ENCODE measurements around the gene RTN1. TPM values are rescaled to one million over a fixed set of nuclear protein-coding genes. Genes with fewer than 3 reads are reported as not detected.

Gene RTN1
- total and polyA plus RNA-seq, 3 donors from 2014 or later = 8.2 to 11.1 (median 10.9) TPM

DNA sequence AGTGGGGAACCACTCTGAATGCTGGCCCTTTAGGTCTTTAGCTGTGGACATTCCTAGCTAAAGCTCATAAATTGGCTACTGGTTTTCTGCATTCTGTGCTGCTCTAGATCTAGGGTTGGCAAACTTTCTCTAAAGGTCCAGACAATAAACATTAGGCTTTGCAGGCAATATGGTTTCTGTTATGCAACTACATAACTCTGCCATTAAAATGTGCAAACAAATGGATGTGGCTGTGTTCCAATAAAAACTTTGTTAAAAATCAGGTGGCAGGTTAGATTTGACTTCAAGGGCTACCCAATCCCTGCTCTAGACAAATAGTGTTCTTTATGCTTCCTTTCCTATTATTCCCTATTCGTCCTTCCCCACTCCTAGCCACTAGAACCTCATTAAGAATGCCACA is 42.6 kb upstream of the RTN1 start:
- intact Hi-C loops (cut with DNase I; ENCODE audit: low total_unique reads) = no loop called here
- H3K27ac ChIP-seq = no peak overlapping the region
- DNase-seq = no peak
- no peaks in the 10 kb centered on the region for H3K4me1 ChIP-seq
- no peaks in the 10 kb centered on the region for H3K36me3 ChIP-seq (ENCODE audit: low read depth, missing control alignments)
- TF ChIP-seq POLR2A (IDR thresholded peaks at IDR 0.05) = no peak
- TF ChIP-seq, protein P1, sequence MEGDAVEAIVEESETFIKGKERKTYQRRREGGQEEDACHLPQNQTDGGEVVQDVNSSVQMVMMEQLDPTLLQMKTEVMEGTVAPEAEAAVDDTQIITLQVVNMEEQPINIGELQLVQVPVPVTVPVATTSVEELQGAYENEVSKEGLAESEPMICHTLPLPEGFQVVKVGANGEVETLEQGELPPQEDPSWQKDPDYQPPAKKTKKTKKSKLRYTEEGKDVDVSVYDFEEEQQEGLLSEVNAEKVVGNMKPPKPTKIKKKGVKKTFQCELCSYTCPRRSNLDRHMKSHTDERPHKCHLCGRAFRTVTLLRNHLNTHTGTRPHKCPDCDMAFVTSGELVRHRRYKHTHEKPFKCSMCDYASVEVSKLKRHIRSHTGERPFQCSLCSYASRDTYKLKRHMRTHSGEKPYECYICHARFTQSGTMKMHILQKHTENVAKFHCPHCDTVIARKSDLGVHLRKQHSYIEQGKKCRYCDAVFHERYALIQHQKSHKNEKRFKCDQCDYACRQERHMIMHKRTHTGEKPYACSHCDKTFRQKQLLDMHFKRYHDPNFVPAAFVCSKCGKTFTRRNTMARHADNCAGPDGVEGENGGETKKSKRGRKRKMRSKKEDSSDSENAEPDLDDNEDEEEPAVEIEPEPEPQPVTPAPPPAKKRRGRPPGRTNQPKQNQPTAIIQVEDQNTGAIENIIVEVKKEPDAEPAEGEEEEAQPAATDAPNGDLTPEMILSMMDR (IDR thresholded peaks at IDR 0.05) = no peak
- H3K27me3 ChIP-seq = no peaks in the 10 kb centered on the region
- 90% methylated on average over 1 of the region's 1 CpG for WGBS, 2 donors
- H3K9me3 ChIP-seq = no peaks in the 10 kb centered on the region
- no peak overlapping the region for H3K4me3 ChIP-seq

DNA sequence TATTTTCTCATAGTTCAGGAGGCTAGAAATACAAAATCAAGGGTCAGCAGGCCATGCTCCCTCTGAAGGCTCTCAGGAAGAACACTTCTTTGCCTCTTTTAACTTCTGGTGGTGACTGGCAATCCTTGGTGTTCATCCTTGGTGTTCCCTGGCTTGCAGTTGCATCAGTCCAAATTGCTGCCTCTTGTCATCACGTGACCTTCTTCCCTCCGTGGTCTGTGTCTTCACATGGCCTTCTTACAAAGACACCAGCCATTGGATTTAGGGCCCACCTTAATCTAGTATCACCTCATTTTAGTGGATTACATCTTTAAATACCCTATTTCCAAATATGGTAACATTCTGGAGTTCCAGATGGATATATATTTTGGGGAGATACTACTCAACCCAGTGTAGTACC is 41.9 kb upstream of the RTN1 start:
- Histone ChIP-seq H3K4me1 (no peaks in the 10 kb centered on the region), H3K27ac (no peak overlapping the region), H3K4me3 (no peak overlapping the region), H3K36me3 (ENCODE audit: low read depth, missing control alignments) (no peaks in the 10 kb centered on the region), H3K27me3 (no peaks in the 10 kb centered on the region), H3K9me3 (no peaks in the 10 kb centered on the region)
- 76% methylated on average over 2 of the region's 2 CpGs for WGBS, 2 donors
- intact Hi-C loops (cut with DNase I; ENCODE audit: low total_unique reads) = no loop called here
- TF ChIP-seq, protein P1 (IDR thresholded peaks at IDR 0.05) = no peak
- no peak for TF ChIP-seq POLR2A (IDR thresholded peaks at IDR 0.05)
- no peak for DNase-seq

- no peak overlapping the region for H3K27ac ChIP-seq
- no peaks in the 10 kb centered on the region for H3K9me3 ChIP-seq
- no peak overlapping the region for H3K4me3 ChIP-seq
- no peaks in the 10 kb centered on the region for H3K36me3 ChIP-seq (ENCODE audit: low read depth, missing control alignments)
- TF ChIP-seq POLR2A (IDR thresholded peaks at IDR 0.05) = no peak
- TF ChIP-seq, protein P1 (IDR thresholded peaks at IDR 0.05) = no peak
- 71 to 86% methylated on average over 2 of the region's 2 CpGs for WGBS, 2 donors
- intact Hi-C loops (cut with DNase I; ENCODE audit: low total_unique reads) = no loop called here
- H3K27me3 ChIP-seq = no peaks in the 10 kb centered on the region
- no peak for DNase-seq
- no peaks in the 10 kb centered on the region for H3K4me1 ChIP-seq
Observed at GRCh38 chr14:59905188-59905587, 34.6 kb upstream of the RTN1 start.

GRCh38 chr14:59904184-59904583 is 33.6 kb upstream of the RTN1 start:
- intact Hi-C loops (cut with DNase I; ENCODE audit: low total_unique reads) = no loop called here
- no peaks in the 10 kb centered on the region for H3K4me1 ChIP-seq
- no peaks in the 10 kb centered on the region for H3K9me3 ChIP-seq
- no peaks in the 10 kb centered on the region for H3K36me3 ChIP-seq (ENCODE audit: low read depth, missing control alignments)
- DNase-seq = no peak
- no peak overlapping the region for H3K27ac ChIP-seq
- TF ChIP-seq, protein P1 (IDR thresholded peaks at IDR 0.05) = no peak
- TF ChIP-seq POLR2A (IDR thresholded peaks at IDR 0.05) = no peak
- H3K4me3 ChIP-seq = no peak overlapping the region
- 56 to 58% methylated on average over 2 of the region's 2 CpGs for WGBS, 2 donors
- H3K27me3 ChIP-seq = no peaks in the 10 kb centered on the region

GRCh38 chr14:59900556-59900955 is 30.0 kb upstream of the RTN1 start:
- H3K27ac ChIP-seq = no peak overlapping the region
- intact Hi-C loops (cut with DNase I; ENCODE audit: low total_unique reads) = no loop called here
- TF ChIP-seq, protein P1 (IDR thresholded peaks at IDR 0.05) = no peak
- TF ChIP-seq POLR2A (IDR thresholded peaks at IDR 0.05) = no peak
- DNase-seq = no peak
- H3K4me1 ChIP-seq = no peaks in the 10 kb centered on the region
- H3K4me3 ChIP-seq = no peak overlapping the region
- no peaks in the 10 kb centered on the region for H3K9me3 ChIP-seq
- WGBS, 2 donors = 76 to 79% methylated on average over 3 of the region's 3 CpGs
- H3K36me3 ChIP-seq (ENCODE audit: low read depth, missing control alignments) = no peaks in the 10 kb centered on the region
- no peaks in the 10 kb centered on the region for H3K27me3 ChIP-seq
